ENCODE results near the gene DENND5A.
"Not testable (repeated sequence)": the region's sequence is repeated elsewhere in the genome, so short reads cannot be mapped to it uniquely, and the experiment has no call there.

DNA sequence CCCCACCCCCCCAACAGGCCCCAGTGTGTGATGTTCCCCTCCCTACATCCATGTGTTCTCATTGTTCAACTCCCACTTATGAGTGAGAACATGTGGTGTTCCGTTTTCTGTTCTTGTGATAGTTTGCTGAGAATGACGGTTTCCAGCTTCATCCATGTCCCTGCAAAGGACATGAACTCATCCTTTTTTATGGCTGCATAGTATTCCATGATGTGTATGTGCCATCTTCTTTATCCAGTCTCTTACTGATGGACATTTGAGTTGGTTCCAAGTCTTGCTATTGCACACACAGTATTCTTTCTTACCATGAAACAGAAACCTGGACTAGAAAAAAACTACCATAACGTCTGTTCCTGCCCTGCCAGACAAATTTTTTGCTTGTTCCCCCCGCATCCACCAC lies 6.9 kb downstream of the DENND5A start:
- TF ChIP-seq, protein P1, sequence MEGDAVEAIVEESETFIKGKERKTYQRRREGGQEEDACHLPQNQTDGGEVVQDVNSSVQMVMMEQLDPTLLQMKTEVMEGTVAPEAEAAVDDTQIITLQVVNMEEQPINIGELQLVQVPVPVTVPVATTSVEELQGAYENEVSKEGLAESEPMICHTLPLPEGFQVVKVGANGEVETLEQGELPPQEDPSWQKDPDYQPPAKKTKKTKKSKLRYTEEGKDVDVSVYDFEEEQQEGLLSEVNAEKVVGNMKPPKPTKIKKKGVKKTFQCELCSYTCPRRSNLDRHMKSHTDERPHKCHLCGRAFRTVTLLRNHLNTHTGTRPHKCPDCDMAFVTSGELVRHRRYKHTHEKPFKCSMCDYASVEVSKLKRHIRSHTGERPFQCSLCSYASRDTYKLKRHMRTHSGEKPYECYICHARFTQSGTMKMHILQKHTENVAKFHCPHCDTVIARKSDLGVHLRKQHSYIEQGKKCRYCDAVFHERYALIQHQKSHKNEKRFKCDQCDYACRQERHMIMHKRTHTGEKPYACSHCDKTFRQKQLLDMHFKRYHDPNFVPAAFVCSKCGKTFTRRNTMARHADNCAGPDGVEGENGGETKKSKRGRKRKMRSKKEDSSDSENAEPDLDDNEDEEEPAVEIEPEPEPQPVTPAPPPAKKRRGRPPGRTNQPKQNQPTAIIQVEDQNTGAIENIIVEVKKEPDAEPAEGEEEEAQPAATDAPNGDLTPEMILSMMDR (conservative IDR thresholded peaks at IDR 0.05; ENCODE audit: low read length): not testable (repeated sequence)
- not testable (repeated sequence) for TF ChIP-seq EZH2phosphoT487 (IDR thresholded peaks at IDR 0.05; ENCODE audit: borderline replicate concordance, low read depth, low read length)
